Head of caudate nucleus (tissue), 42 donors: ENCODE measurements around the gene INHBC.

ENCODE experiments used
- DNase-seq, 42 donors: peaks; one replicate each; pipeline versions ENCODE4 v3.0.0 to v3.0.0-alpha.2; 2020 to 2021; ENCODE audit warnings: mixed read lengths in 7 of 42
- intact Hi-C: fragments of 100-400 bp; cut with DNase I; formaldehyde crosslinking; loops from one replicate; pipeline ENCODE4 v1.15.0; 2022

INHBC gene

GRCh38 chr12:57451233-57451778, 16.7 kb downstream of the INHBC start:
- intact Hi-C loops: loop anchor here (5.0 to 10.0 kb wide), 2 partner anchors 144 to 227 kb away; partner anchors contain the start of gene SHMT2
- no peak for DNase-seq

GRCh38 chr12:57452181-57452936, 17.8 kb downstream of the INHBC start:
- intact Hi-C loops: loop anchor here (5.0 to 10.0 kb wide), 2 partner anchors 145 to 228 kb away; partner anchors contain the start of gene SHMT2
- peak in 39 of 42 donors; percentile 21 to 87 (median 58) for DNase-seq

- intact Hi-C loops: loop anchor here (5.0 to 10.0 kb wide), 2 partner anchors 146 to 228 kb away; partner anchors contain the start of gene SHMT2
- peak; percentile 50 to 91 (median 81) for DNase-seq
Observed at GRCh38 chr12:57452937-57453509, 18.4 kb downstream of the INHBC start.

GRCh38 chr12:57454213-57454565, 19.6 kb downstream of the INHBC start:
- intact Hi-C loops: loop anchor here (5.0 to 10.0 kb wide), 2 partner anchors 147 to 229 kb away; partner anchors contain the start of gene SHMT2
- DNase-seq: no peak

GRCh38 chr12:57454566-57455373, 20.2 kb downstream of the INHBC start, which contains the start of gene INHBE:
Gene INHBE, plus strand, starts transcription at chr12:57455307. Its CDS starts 230 bp downstream, at chr12:57455537.
- no peak for DNase-seq
- intact Hi-C loops: loop anchor here (5.0 to 10.0 kb wide), 2 partner anchors 147 to 230 kb away; partner anchors contain the start of gene SHMT2

- no peak for DNase-seq
- intact Hi-C loops: loop anchor here (10.0 kb wide), 1 partner anchor 231 kb away; the partner anchor contains the start of gene SHMT2
Observed at GRCh38 chr12:57455374-57456144, 21.0 kb downstream of the INHBC start.

- intact Hi-C loops: loop anchor here (10.0 kb wide), 1 partner anchor 231 kb away; the partner anchor contains the start of gene SHMT2
Observed at GRCh38 chr12:57456145-57456700, 21.6 kb downstream of the INHBC start.

GRCh38 chr12:57456737-57457490, 22.3 kb downstream of the INHBC start:
- intact Hi-C loops: loop anchor here (10.0 kb wide), 1 partner anchor 232 kb away; the partner anchor contains the start of gene SHMT2
- no peak for DNase-seq

More at GRCh38 chr12:57456145-57456700, 21.6 kb downstream of the INHBC start:
- peak in 22 of 42 donors; percentile 19 to 65 (median 46) for DNase-seq

GRCh38 chr12:57458665-57459054, 24.1 kb downstream of the INHBC start:
- intact Hi-C loops: loop anchor here (10.0 kb wide), 1 partner anchor 234 kb away; the partner anchor contains the start of gene SHMT2
- no peak for DNase-seq

- DNase-seq: peak; percentile 87 to 97 (median 94)
- intact Hi-C loops: loop anchor here (10.0 kb wide), 1 partner anchor 234 kb away; the partner anchor contains the start of gene SHMT2
Observed at GRCh38 chr12:57459055-57459749, 24.6 kb downstream of the INHBC start.

- DNase-seq: no peak
- intact Hi-C loops: loop anchor here (10.0 kb wide), 1 partner anchor 235 kb away; the partner anchor contains the start of gene SHMT2
Observed at GRCh38 chr12:57459750-57460467, 25.3 kb downstream of the INHBC start, which contains the start of gene GLI1. Gene GLI1, plus strand, starts transcription at chr12:57459785. Its CDS starts 3,907 bp downstream, at chr12:57463692.

GRCh38 chr12:57460468-57460784, 25.8 kb downstream of the INHBC start:
- intact Hi-C loops: no loop called here

GRCh38 chr12:57460841-57461275, 26.3 kb downstream of the INHBC start:
- intact Hi-C loops: no loop called here
- DNase-seq: no peak

More at GRCh38 chr12:57460468-57460784, 25.8 kb downstream of the INHBC start:
- DNase-seq: no peak

- peak in 29 of 42 donors; percentile 15 to 71 (median 45) for DNase-seq
- intact Hi-C loops: no loop called here
Observed at GRCh38 chr12:57461276-57461916, 26.8 kb downstream of the INHBC start.

GRCh38 chr12:57461917-57462250, 27.3 kb downstream of the INHBC start:
- intact Hi-C loops: no loop called here

More at GRCh38 chr12:57461917-57462250, 27.3 kb downstream of the INHBC start:
- no peak for DNase-seq
